SK-N-SH (cell line): ENCODE data around the gene CDH23. TPM values are rescaled to one million over a fixed set of nuclear protein-coding genes. Genes with fewer than 3 reads are reported as not detected.

Experiments
- CTCF ChIA-PET: fragments of 300-600, 350-600 bp; formaldehyde crosslinking; extraction: SDS; loops from one replicate; lab custom pipeline; 2021; lab: Yijun Ruan, JAX
- POLR2A ChIA-PET: fragments of 350-600 bp; sonication (Branson Sonifier 250); formaldehyde crosslinking; extraction: SDS; loops from one replicate; lab custom pipeline; 2020; ENCODE audit warnings: antibody characterized with exemption, inconsistent platforms; lab: Yijun Ruan, JAX
- DNase-seq: peaks from one replicate; pipeline ENCODE4 v3.0.0; 2012
- H2AFZ ChIP-seq: fragments of 200-600 bp; sonication (generic); 2 replicates; pipeline ENCODE4 v1.8.1; 2016; ENCODE audit warnings: antibody characterized with exemption, mild to moderate bottlenecking, low read depth
- H3F3A ChIP-seq: fragments of 200-600 bp; sonication (generic); replicated peaks from 2 replicates; pipeline ENCODE3; 2016; ENCODE audit warnings: antibody characterized with exemption, mild to moderate bottlenecking; ENCODE audit not compliant: insufficient read depth
- H3K27ac ChIP-seq, 2 experiments: fragments of 200-500 bp in 1 of 2; fragments of 200-600 bp in 1 of 2; sonication (Bioruptor generic) in 1 of 2; sonication (generic), shearing (Covaris generic) in 1 of 2; 2 replicates each; pipeline versions ENCODE4 v1.5.1 to v1.6.1; 2014 to 2016; ENCODE audit warnings: low read depth in 2 of 2, inconsistent platforms in 1 of 2, low read length in 1 of 2, mild to moderate bottlenecking in 1 of 2, mixed read lengths in 1 of 2
- H3K27me3 ChIP-seq: fragments of 200-600 bp; sonication (generic), shearing (Covaris generic); 2 replicates; pipeline ENCODE4 v1.6.1; 2016; ENCODE audit warnings: mixed run types; ENCODE audit not compliant: insufficient read depth
- H3K36me3 ChIP-seq, 2 experiments: fragments of 200-500 bp in 1 of 2; fragments of 200-600 bp in 1 of 2; sonication (Bioruptor generic) in 1 of 2; sonication (generic) in 1 of 2; replicated peaks in 1 of 2; 2 replicates each; pipeline versions ENCODE3 to v1.5.1; 2014 to 2016; ENCODE audit warnings: low read length in 1 of 2, mild to moderate bottlenecking in 1 of 2; ENCODE audit not compliant: insufficient read depth in 2 of 2, control insufficient read depth in 1 of 2
- H3K4me1 ChIP-seq, 2 experiments: fragments of 200-500 bp in 1 of 2; fragments of 200-600 bp in 1 of 2; sonication (Bioruptor generic) in 1 of 2; sonication (generic), shearing (Covaris generic) in 1 of 2; 2 replicates each; pipeline versions ENCODE4 v1.5.1 to v1.6.1; 2014 to 2016; ENCODE audit warnings: low read depth in 1 of 2, low read length in 1 of 2, mixed run types in 1 of 2; ENCODE audit not compliant: insufficient read depth in 2 of 2, control insufficient read depth in 1 of 2
- H3K4me2 ChIP-seq: fragments of 200-600 bp; sonication (generic), shearing (Covaris generic); 2 replicates; pipeline ENCODE4 v1.6.1; 2017; ENCODE audit warnings: mixed run types
- H3K4me3 ChIP-seq, 2 experiments: fragments of 200-500 bp in 1 of 2; fragments of 200-600 bp in 1 of 2; sonication (Bioruptor generic) in 1 of 2; sonication (generic), shearing (Covaris generic) in 1 of 2; 2 replicates each; pipeline versions ENCODE4 v1.5.1 to v1.8.1; 2014 to 2016; ENCODE audit warnings: low read depth in 2 of 2, inconsistent platforms in 1 of 2, low read length in 1 of 2, mild to moderate bottlenecking in 1 of 2, mixed read lengths in 1 of 2, moderate library complexity in 1 of 2
- H3K79me2 ChIP-seq: fragments of 200-600 bp; sonication (generic); 2 replicates; pipeline ENCODE4 v1.8.1; 2017; ENCODE audit warnings: mild to moderate bottlenecking; ENCODE audit not compliant: insufficient read depth
- H3K9ac ChIP-seq: fragments of 200-600 bp; sonication (generic); 2 replicates; pipeline ENCODE4 v1.6.1; 2017; ENCODE audit warnings: mixed run types
- H3K9me2 ChIP-seq: fragments of 200-600 bp; sonication (generic); 2 replicates; pipeline ENCODE4 v1.6.1; 2017; ENCODE audit warnings: mixed run types
- H3K9me3 ChIP-seq: fragments of 200-600 bp; sonication (generic); 2 replicates; pipeline ENCODE4 v1.6.1; 2017; ENCODE audit warnings: mixed run types, mild to moderate bottlenecking, moderate library complexity
- H4K20me1 ChIP-seq: fragments of 200-600 bp; sonication (generic); 2 replicates; pipeline ENCODE4 v1.6.1; 2017; ENCODE audit warnings: mild to moderate bottlenecking, mixed run types; ENCODE audit not compliant: insufficient read depth
- FOXJ3 ChIP-seq: sonication (generic); formaldehyde crosslinking; IDR thresholded peaks from 2 replicates; pipeline ENCODE4 v1.5.1; 2020; ENCODE audit warnings: mild to moderate bottlenecking, missing genetic modification reagents
- GATA2 ChIP-seq: sonication (generic); formaldehyde crosslinking; IDR thresholded peaks from 2 replicates; pipeline ENCODE4 v1.5.0; 2020; ENCODE audit warnings: mild to moderate bottlenecking, missing genetic modification reagents
- MEF2A ChIP-seq: IDR thresholded peaks from 2 replicates; pipeline ENCODE4 v1.4.0; 2012; ENCODE audit warnings: low read depth, borderline replicate concordance
- NRF1 ChIP-seq: IDR thresholded peaks from 2 replicates; pipeline ENCODE4 v1.6.1; 2012; ENCODE audit warnings: low read depth, mild to moderate bottlenecking, low read length
- RCOR1 ChIP-seq: fragments of 150-350 bp; IDR thresholded peaks from 2 replicates; pipeline ENCODE4 v1.6.1; 2017; ENCODE audit warnings: antibody characterized with exemption, low read length
- REST ChIP-seq: IDR thresholded peaks from 2 replicates; pipeline ENCODE4 v1.6.1; 2012; ENCODE audit warnings: mild to moderate bottlenecking, low read depth, low read length, moderate library complexity
- TAF1 ChIP-seq: IDR thresholded peaks from 2 replicates; pipeline ENCODE4 v1.6.1; 2012; ENCODE audit warnings: low read depth, mild to moderate bottlenecking, low read length, moderate library complexity, borderline replicate concordance
- TEAD4 ChIP-seq: IDR thresholded peaks from 2 replicates; pipeline ENCODE4 v1.4.0; 2012; ENCODE audit warnings: mild to moderate bottlenecking, borderline replicate concordance; ENCODE audit not compliant: insufficient read depth
- USF1 ChIP-seq: IDR thresholded peaks from 2 replicates; pipeline ENCODE4 v1.4.0; 2012; ENCODE audit warnings: low read depth, borderline replicate concordance
- WGBS: methylation state at CpG from one replicate; pipeline ENCODE4 v1.1.6; 2017; ENCODE audit warnings: low lambda C conversion rate; 5-methylcytosine and 5-hydroxymethylcytosine counted together
- polyA plus RNA-seq, 3 experiments: library from polyadenylated mRNA; depleted of rRNA; stranded (reverse); fragments of >200 nt; gene quantifications; 2 replicates each; pipeline ENCODE4 v1.2.3, GENCODE V29; 2012
- TF ChIP-seq, protein P1 (sequence below): IDR thresholded peaks from 2 replicates; pipeline ENCODE4; 2012

Gene CDH23
- polyA plus RNA-seq, 1 of the 3 experiments (the other 2 are of a cell fraction) = 0.03 TPM

DNA sequence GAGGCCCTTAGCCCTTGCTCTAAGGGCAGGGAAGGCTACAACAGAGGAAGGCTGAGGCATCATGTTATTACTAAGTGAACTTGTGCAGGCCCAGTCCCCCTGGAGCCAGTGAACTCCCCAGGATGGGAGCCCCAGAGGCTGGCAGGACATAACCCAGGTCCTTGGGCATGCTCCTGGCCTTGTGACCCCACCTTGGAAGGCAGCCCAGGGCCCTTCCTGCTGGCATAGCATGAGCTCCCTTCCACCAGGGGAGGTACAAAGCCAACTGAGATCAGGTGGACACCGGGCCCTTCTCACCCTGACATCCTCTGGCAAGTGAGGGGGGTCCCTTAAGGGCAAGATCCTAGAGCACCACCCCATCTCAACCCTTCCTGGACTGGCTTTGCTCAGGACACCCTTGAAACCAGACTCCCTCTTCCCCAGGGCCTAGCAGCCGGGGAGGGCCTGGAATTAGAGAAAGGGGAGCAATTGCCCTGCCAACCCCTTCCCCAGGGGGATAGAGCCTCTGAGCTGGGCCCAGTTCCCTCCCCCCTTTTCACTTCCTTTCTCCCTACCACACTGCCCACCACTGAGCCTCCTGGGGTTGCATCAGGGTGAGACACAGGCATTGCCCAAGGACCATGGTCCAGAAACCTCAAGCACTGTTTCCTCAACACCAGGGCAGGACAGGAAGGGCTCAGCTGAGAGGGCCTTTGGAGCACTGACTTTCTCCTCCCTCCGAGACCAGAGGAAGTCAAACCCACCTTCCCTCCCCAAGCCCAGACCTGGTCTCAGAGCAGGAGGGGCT is 378.4 kb downstream of the CDH23 start (continued):
- no peak for TF ChIP-seq REST
- TF ChIP-seq MEF2A = no peak
- TF ChIP-seq RCOR1 = no peak
- TF ChIP-seq NRF1 = no peak
- TF ChIP-seq, protein P1, sequence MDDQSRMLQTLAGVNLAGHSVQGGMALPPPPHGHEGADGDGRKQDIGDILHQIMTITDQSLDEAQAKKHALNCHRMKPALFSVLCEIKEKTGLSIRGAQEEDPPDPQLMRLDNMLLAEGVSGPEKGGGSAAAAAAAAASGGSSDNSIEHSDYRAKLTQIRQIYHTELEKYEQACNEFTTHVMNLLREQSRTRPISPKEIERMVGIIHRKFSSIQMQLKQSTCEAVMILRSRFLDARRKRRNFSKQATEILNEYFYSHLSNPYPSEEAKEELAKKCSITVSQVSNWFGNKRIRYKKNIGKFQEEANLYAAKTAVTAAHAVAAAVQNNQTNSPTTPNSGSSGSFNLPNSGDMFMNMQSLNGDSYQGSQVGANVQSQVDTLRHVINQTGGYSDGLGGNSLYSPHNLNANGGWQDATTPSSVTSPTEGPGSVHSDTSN = no peak
- no peak for TF ChIP-seq TAF1
- no peak for TF ChIP-seq FOXJ3
- no peak for TF ChIP-seq USF1
- TF ChIP-seq TEAD4 = no peak

GRCh38 chr10:71776481-71776925 is 379.8 kb downstream of the CDH23 start:
- ChIA-PET POLR2A (no interaction called here), CTCF (interaction anchor here (0.9 to 3.3 kb wide), 4 partner anchors 56 to 120 kb away, joined by 4 to 13 read pairs (median 6); no protein-coding TSS in a partner anchor)
- Histone ChIP-seq H3K4me2 (no peak overlapping the region), H3K9me2 (no peaks in the 10 kb centered on the region), H3F3A (no peaks in the 10 kb centered on the region), H3K4me3 (no peak overlapping the region), H3K27ac (no peak overlapping the region), H3K9ac (no peak overlapping the region), H3K27me3 (no peaks in the 10 kb centered on the region; the same call in 1 of the 2 replicates), H3K4me1 (peaks cover 15 to 16% of the 10 kb centered on the region in 2 experiments; a peak in 3 of 4 replicates), H3K9me3 (no peaks in the 10 kb centered on the region), H3K79me2 (no peaks in the 10 kb centered on the region), H2AFZ (no peak overlapping the region), H4K20me1 (no peaks in the 10 kb centered on the region), H3K36me3 (no peaks in the 10 kb centered on the region)
- no peak for DNase-seq
- no peak for TF ChIP-seq GATA2 (CRISPR knock-in tag)
- WGBS = no CpG with 5 or more reads among the region's 2 CpGs
